ENCODE results near the gene SAA4.
"Not testable (repeated sequence)": the region's sequence is repeated elsewhere in the genome, so short reads cannot be mapped to it uniquely, and the experiment has no call there.

SAA4 gene

GRCh38 chr11:18189476-18190245 lies 46.9 kb downstream of the SAA4 start:
- DNase-seq (ENCODE audit: low read depth), result not testable (repeated sequence)

DNA sequence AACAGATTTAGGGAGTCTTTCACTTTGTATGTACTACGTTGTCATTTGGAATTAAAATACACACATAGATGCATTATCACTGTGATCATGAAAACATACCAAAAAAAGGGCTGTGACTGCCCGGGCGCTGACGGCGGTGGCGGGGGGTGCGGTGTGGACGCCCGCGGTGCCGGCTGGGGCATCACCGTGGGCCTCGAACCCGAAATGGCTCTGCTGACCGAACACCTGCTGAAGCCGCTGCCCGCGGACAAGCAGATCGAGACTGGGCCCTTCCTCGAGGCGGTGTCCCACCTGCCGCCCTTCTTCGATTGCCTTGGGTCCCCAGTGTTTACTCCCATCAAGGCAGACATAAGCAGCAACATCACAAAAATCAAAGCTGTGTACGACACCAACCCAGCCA lies 47.8 kb downstream of the SAA4 start:
- no peak for DNase-seq (ENCODE audit: low read depth)
